Measurements from ENCODE around the gene PIGM.

DNA sequence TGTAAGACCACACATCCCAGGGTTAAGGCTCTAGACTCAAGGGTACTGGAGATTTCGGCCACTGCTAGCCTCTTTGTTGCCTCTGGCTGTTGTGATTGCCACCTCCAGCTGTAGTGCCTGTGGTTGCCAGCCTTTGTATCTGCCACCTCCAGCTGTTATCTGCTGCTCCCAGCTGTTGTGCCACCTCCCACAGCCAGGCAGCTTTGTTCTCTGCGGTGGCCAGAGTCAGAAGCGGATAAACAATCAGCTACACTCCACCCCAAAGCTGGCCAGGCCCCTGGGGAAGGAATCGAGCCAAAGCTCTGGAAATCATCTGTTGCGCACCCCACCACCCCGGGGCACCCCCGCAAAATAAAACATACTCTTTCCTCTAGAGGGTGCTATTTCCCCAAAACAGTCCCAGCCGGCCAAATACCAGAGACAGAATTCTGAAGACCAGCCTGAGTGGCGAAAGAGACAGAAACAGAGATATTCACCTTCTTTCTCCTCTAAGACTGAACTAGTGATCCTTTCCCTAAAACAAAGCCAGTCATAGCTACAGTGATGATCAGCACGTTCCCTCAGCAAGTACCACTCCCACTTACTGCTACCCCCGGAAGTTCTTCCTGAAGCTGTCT is 14.8 kb upstream of the PIGM start:
- TF ChIP-seq, protein P1, sequence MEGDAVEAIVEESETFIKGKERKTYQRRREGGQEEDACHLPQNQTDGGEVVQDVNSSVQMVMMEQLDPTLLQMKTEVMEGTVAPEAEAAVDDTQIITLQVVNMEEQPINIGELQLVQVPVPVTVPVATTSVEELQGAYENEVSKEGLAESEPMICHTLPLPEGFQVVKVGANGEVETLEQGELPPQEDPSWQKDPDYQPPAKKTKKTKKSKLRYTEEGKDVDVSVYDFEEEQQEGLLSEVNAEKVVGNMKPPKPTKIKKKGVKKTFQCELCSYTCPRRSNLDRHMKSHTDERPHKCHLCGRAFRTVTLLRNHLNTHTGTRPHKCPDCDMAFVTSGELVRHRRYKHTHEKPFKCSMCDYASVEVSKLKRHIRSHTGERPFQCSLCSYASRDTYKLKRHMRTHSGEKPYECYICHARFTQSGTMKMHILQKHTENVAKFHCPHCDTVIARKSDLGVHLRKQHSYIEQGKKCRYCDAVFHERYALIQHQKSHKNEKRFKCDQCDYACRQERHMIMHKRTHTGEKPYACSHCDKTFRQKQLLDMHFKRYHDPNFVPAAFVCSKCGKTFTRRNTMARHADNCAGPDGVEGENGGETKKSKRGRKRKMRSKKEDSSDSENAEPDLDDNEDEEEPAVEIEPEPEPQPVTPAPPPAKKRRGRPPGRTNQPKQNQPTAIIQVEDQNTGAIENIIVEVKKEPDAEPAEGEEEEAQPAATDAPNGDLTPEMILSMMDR (IDR thresholded peaks at IDR 0.05) = no peak
- TF ChIP-seq POLR2A (IDR thresholded peaks at IDR 0.05) = no peak

Measured in lower leg skin (tissue), 3 donors.